Fibroblast of villous mesenchyme (primary cell): ENCODE results near the gene PRCC. TPM values are rescaled to one million over a fixed set of nuclear protein-coding genes. Genes with fewer than 3 reads are reported as not detected.

Experiments
- DNase-seq: peaks from one replicate; pipeline ENCODE4 v3.0.0-alpha.2; 2010; ENCODE audit warnings: low read depth
- H3K4me3 ChIP-seq: 2 replicates; pipeline ENCODE4 v1.5.1; 2011; ENCODE audit warnings: low read depth, mild to moderate bottlenecking, low read length
- total RNA-seq: library from RNA; depleted of rRNA; stranded (reverse); fragments of >200 nt; gene quantifications from 2 replicates; pipeline ENCODE4 v1.2.3, GENCODE V29; 2012
- TF ChIP-seq, protein P1 (sequence below): IDR thresholded peaks from 2 replicates; pipeline ENCODE4 v1.5.1; 2012; ENCODE audit warnings: low read depth, mild to moderate bottlenecking, low read length; ENCODE audit not compliant: insufficient read depth

Gene PRCC
- total RNA-seq, 1 donor, result 19.0 TPM

DNA sequence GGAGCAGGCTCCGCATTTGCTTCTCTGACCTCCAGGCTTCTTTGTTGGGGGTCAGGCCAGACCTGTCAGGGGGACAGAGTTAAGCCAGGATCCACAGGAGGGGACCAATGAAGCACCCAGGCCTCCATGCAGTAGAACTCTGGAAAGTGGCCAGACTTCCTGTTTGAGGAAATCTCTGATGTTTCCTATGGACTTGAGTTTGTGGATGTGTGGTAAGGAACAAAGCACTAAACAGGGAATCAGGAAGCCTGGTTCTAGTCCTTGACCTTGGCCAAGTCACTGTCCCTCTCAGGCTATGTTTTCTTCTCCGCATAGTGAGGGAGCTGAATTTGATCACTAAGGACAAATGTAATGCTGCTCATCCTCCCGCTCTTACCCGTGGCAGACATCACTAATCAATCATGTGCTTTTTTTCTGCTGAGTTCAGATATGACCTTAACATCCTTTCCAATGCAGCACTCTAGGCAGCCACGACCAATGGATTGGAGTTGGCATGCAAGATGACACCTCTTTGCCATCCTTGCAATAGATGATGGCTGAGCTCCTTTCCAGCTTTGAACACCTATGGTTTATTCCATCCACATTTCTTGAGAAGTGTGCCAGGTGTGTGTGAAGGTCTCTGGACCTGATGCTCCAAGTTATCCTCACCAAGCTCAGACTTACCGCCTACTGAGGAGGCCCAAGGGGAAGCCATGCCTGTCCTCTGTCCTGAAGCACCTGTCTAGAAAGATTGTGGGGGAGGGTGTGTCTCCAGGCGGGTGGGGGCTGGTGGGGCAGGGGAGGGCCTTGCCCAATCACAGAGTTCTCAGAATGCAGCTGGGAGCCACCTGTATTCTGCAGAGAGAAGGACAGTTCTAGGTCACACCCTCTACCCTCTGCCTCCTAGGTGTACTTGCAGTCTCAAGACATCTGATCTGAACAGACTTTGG lies 39.4 kb downstream of the PRCC start:
- H3K4me3 ChIP-seq, result no peak overlapping the region
- TF ChIP-seq, protein P1, sequence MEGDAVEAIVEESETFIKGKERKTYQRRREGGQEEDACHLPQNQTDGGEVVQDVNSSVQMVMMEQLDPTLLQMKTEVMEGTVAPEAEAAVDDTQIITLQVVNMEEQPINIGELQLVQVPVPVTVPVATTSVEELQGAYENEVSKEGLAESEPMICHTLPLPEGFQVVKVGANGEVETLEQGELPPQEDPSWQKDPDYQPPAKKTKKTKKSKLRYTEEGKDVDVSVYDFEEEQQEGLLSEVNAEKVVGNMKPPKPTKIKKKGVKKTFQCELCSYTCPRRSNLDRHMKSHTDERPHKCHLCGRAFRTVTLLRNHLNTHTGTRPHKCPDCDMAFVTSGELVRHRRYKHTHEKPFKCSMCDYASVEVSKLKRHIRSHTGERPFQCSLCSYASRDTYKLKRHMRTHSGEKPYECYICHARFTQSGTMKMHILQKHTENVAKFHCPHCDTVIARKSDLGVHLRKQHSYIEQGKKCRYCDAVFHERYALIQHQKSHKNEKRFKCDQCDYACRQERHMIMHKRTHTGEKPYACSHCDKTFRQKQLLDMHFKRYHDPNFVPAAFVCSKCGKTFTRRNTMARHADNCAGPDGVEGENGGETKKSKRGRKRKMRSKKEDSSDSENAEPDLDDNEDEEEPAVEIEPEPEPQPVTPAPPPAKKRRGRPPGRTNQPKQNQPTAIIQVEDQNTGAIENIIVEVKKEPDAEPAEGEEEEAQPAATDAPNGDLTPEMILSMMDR, result no peak
- no peak for DNase-seq

DNA sequence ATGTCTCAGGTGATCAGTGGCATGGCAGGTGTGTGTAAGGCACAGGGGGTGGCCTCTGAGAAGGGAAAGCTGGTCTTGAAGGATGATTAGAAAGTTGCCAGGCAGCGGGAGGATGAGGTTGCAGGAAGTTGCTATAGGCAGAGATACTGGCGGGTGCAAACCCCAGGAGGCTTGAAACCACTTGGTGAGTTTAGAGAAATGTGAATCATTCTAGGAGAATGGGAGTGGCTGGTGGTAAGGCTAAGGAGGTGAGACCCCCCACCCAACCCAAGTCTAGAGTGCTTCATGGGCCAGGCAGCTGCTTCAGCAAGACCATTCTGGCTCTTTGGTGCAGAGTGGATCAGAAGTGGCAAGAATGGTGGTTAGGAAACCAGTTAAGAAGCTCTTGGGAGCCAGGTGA lies 40.3 kb downstream of the PRCC start:
- DNase-seq, result no peak
- TF ChIP-seq, protein P1, result no peak
- H3K4me3 ChIP-seq, result no peak overlapping the region

DNA sequence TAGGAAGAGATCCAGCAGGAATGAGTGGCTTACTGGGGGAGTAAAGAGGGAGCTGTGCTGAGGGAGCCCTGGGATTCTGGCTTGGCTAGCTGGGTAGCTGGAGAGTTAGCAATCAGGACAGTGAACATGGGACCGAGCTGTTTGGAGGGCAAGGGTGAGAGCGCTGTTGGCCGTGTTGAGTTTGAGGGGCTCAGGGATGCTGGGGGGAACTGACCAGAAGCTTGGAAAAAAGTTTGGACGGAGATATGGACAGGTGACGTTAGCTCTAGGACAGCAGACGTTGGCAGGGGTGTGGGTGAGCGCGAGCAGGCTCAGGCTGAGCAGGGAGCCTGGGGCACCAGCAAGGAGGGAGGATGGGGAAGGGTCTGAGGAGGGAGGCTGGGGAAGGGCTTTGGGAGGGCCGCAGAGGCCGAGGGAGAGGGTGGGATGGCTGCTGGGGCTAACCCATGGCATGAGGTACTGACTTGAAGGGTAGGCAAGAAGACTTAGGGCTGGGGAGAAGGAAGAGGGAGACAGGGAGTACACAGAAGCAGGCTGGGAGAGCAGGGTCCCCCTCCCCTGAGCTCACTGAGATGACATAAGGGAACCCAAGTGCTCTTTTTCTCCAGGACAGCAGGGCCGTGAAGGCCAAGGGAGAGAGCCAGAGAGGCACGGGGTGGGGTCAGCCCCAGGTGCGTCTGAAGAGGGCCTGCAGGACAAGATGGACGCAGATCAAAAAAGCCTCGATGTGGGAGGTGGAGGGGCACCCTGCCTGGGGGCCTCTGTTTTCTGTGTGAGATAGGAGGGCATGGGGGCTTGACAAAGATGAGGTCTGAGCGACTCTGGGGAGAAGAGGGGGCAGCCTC lies 41.1 kb downstream of the PRCC start:
- no peak overlapping the region for H3K4me3 ChIP-seq
- TF ChIP-seq, protein P1, result no peak
- DNase-seq, result no peak

DNA sequence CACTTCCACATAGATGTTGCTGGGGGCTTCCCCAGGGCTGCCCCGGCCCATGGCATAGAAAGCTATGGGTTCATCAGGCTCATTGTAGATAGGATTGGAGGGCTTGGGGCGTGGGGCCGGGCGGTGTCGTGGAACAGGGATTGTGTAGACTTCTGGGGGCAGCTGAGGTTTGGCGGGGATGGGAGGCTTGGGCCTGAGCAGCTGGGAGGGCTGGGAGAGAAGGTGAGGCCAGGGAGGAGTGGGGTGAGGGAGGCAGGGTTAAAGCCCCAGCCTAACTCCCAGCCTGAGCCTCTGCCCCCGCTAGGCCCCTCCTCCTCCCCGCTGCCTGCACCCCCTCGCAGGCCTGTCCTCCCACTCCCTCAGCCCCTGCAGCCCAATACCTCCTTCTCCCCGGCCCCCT lies 41.9 kb downstream of the PRCC start:
- TF ChIP-seq, protein P1, result no peak
- H3K4me3 ChIP-seq, result no peak overlapping the region
- no peak for DNase-seq

DNA sequence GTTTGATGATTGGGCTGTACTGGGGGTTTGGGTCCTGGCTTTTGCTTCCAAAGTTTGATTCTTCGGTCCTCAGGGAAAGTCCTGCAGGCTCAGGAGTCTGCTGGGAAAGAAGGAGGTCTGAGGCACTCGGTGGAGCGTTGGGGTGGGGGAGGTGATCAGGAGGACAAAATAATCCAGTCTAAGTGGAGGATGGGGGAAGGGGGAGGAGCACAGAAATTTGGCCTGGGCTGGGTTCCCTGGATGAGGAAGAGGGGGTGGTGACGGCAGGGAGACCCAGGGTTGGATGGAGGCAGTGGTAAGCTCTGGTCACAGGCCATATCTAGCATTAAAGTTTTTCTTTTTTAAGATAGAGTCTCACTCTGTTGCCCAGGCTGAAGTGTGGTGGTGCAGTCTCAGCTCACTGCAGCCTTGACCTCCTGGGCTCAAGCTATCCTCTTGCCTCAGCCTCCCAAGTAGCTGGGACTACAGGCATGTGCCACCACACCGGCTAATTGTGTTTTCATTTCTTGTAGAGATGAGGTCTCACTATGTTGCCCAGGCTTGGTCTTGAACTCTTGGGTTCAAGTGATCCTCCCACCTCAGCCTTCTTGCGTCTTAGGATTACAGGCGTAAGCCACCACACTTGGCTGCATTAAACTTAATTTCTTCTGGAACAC lies 42.5 kb downstream of the PRCC start:
- no peak for DNase-seq
- no peak overlapping the region for H3K4me3 ChIP-seq
- TF ChIP-seq, protein P1, result no peak

DNA sequence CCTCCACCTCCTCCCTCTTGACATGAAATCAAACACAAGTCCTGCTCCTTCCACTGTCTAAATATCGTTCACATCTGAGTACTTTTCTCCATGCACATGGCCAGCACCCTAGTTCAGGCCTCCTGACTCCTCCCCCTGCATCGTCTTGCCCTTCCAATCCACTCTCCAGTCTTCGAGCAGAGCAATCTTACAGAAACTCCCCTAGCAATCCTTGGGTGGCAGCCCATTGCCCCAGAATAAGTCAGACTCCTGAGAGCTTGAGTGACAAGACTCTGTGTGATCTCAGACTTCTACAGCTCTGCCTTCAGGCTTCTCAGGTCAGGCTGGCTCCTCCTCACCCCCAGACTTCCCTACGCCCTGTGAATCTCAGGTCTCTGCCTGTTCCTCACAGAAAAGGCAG lies 43.8 kb downstream of the PRCC start:
- TF ChIP-seq, protein P1, result no peak
- DNase-seq, result no peak
- H3K4me3 ChIP-seq, result no peak overlapping the region
